ENCODE measurements around the gene DPPA5. TPM values are rescaled to one million over a fixed set of nuclear protein-coding genes. Genes with fewer than 3 reads are reported as not detected.

DPPA5 gene
- total and polyA plus RNA-seq, 2 donors (not counting 3 experiments of a cell fraction or from before 2014, with no cell fraction given), result not detected

DNA sequence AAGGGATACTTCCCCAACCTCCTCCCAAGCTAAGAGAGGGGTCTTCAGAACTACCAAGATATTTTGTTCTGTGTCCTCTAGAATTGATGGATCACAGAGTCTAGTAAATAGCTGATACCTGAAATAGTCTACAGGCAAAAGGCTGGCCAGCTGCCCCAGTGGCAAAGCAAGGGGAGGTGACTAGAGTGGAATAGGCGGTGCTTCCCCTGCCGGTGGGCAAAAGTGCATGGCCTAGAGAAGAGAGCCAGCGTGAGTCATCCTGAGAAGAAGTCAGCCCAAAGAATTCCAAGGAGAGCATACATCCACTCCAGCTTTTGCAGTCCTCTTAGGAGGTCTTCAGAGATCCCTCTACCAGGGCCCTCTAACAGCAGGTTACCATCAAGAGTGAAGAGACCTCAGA lies 14.7 kb downstream of the DPPA5 start:
- Histone ChIP-seq H3K4me1 (ENCODE audit: control insufficient read depth, extremely low read depth, insufficient read depth, low read length) (no peaks in the 10 kb centered on the region), H2AFZ (ENCODE audit: low read depth, low read length) (no peak overlapping the region), H3K36me3 (ENCODE audit: control insufficient read depth in 2 of 2, extremely low read depth in 1 of 2, insufficient read depth in 2 of 2, low read length in 2 of 2) (no peaks in the 10 kb centered on the region), H3K27ac (ENCODE audit: insufficient read depth, low read depth, low read length) (no peak overlapping the region), H3K9me1 (replicated peaks; ENCODE audit: control insufficient read depth, extremely low read depth, insufficient read depth, low read length) (no peaks in the 10 kb centered on the region), H3K9ac (replicated peaks; ENCODE audit: extremely low read depth, insufficient read depth, low read length) (no peak overlapping the region), H3K9me3 (replicated peaks; ENCODE audit: control insufficient read depth, insufficient read depth, low read length) (no peaks in the 10 kb centered on the region), H3K27me3 (ENCODE audit: control insufficient read depth in 2 of 2, insufficient read depth in 2 of 2, low read length in 2 of 2) (peaks cover 0 to 2% of the 10 kb centered on the region in 2 experiments), H3K4me2 (ENCODE audit: insufficient read depth, low read length) (no peak overlapping the region), H3K4me3 (replicated peaks in 1 of 3; ENCODE audit: insufficient read depth in 1 of 3, low read depth in 1 of 3, low read length in 3 of 3) (no peak overlapping the region), H3K79me2 (ENCODE audit: control insufficient read depth, insufficient read depth, low read length) (no peaks in the 10 kb centered on the region), H4K20me1 (replicated peaks; ENCODE audit: control insufficient read depth, extremely low read depth, insufficient read depth, low read length) (no peaks in the 10 kb centered on the region)
- dilution Hi-C loops (cut with MboI; ENCODE audit: extremely low pct_ligation_motif_present, low sequenced_read_pairs) (no loop called here), intact Hi-C loops (cut with micrococcal nuclease) (no loop called here)
- BruUV-seq (replicated peaks), result no TSS peak
- TF ChIP-seq POLR2A (IDR thresholded peaks at IDR 0.05; ENCODE audit: low read depth, low read length), result no peak
- TF ChIP-seq MYC (IDR thresholded peaks at IDR 0.05; ENCODE audit: low read depth, low read length), result no peak
- TF ChIP-seq, protein P1, sequence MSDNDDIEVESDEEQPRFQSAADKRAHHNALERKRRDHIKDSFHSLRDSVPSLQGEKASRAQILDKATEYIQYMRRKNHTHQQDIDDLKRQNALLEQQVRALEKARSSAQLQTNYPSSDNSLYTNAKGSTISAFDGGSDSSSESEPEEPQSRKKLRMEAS (IDR thresholded peaks at IDR 0.05; ENCODE audit: insufficient read depth, insufficient read length), result no peak
- TF ChIP-seq JUN (IDR thresholded peaks at IDR 0.05; ENCODE audit: borderline replicate concordance, insufficient read depth, insufficient read length, low read depth), result no peak
- TF ChIP-seq EZH2 (IDR thresholded peaks at IDR 0.05; ENCODE audit: borderline replicate concordance, low read depth, low read length, severe bottlenecking), result no peak
- TF ChIP-seq POLR2AphosphoS5 (IDR thresholded peaks at IDR 0.05; ENCODE audit: insufficient read depth, low read depth, low read length), result no peak
- no peak for TF ChIP-seq GATA2 (IDR thresholded peaks at IDR 0.05; ENCODE audit: insufficient read depth, insufficient read length, low read depth, low read length)
- TF ChIP-seq FOS (IDR thresholded peaks at IDR 0.05; ENCODE audit: borderline replicate concordance, insufficient read depth, low read length), result no peak
- TF ChIP-seq, protein P2, sequence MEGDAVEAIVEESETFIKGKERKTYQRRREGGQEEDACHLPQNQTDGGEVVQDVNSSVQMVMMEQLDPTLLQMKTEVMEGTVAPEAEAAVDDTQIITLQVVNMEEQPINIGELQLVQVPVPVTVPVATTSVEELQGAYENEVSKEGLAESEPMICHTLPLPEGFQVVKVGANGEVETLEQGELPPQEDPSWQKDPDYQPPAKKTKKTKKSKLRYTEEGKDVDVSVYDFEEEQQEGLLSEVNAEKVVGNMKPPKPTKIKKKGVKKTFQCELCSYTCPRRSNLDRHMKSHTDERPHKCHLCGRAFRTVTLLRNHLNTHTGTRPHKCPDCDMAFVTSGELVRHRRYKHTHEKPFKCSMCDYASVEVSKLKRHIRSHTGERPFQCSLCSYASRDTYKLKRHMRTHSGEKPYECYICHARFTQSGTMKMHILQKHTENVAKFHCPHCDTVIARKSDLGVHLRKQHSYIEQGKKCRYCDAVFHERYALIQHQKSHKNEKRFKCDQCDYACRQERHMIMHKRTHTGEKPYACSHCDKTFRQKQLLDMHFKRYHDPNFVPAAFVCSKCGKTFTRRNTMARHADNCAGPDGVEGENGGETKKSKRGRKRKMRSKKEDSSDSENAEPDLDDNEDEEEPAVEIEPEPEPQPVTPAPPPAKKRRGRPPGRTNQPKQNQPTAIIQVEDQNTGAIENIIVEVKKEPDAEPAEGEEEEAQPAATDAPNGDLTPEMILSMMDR (IDR thresholded peaks at IDR 0.05; ENCODE audit: extremely low read depth in 1 of 2, insufficient read depth in 1 of 2, low read depth in 1 of 2, low read length in 2 of 2), result no peak
- ChIA-PET CTCF (interaction anchor here (0.9 to 1.6 kb wide), 2 partner anchors 13 to 723 kb away, joined by 3 read pairs; no protein-coding TSS in a partner anchor), POLR2A (no interaction called here)
- FAIRE-seq, result no peak
- no peak for DNase-seq (ENCODE audit: low read depth, low spot score)
